ENCODE results near the gene IFNA2.
"Not testable (repeated sequence)": the region's sequence is repeated elsewhere in the genome, so short reads cannot be mapped to it uniquely, and the experiment has no call there.

Gene IFNA2

DNA sequence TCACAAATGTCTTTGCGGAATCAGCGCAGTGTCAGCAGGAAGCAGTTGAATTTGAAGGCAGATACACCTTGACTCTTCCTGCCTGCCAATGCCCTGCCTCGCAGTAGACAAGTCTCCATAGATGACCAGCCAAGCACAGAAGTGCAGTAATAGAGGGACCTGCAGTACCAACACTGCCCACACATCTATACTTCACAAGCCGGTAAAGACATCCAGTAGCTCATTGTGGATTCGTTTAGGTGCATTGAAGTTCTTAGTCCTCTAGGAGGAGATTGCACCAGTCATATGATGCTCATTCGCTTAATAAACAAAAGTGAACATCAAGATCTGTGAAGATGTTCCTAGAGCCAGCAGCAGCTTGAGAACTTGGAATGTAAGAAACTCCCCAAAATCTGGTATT is 7.1 kb upstream of the IFNA2 start:
- Histone ChIP-seq H2AFZ (ENCODE audit: low read depth, low read length) (no peak overlapping the region), H3K27me3 (ENCODE audit: insufficient read depth, low read length, poor library complexity) (peaks cover 42% of the 10 kb centered on the region), H4K20me1 (ENCODE audit: insufficient read depth, low read length) (no peaks in the 10 kb centered on the region), H3K9ac (ENCODE audit: low read depth, low read length) (no peak overlapping the region), H3K4me1 (ENCODE audit: insufficient read depth, low read length) (peaks cover 9% of the 10 kb centered on the region), H3K4me3 (ENCODE audit: low read depth in 1 of 2, low read length in 2 of 2) (no peak overlapping the region), H3K9me3 (ENCODE audit: insufficient read depth, low read length, severe bottlenecking) (no peaks in the 10 kb centered on the region), H3K79me2 (ENCODE audit: insufficient read depth, low read length) (no peaks in the 10 kb centered on the region), H3K27ac (ENCODE audit: low read length) (no peak overlapping the region), H3K36me3 (ENCODE audit: insufficient read depth, low read length) (no peaks in the 10 kb centered on the region), H3K4me2 (ENCODE audit: insufficient read depth, low read length) (no peak overlapping the region)
- ATAC-seq (ENCODE audit: insufficient read depth, low read depth) (peak; percentile 67; the same call in 2 of the 3 replicates), DNase-seq (no peak)
- TF ChIP-seq, protein P1, sequence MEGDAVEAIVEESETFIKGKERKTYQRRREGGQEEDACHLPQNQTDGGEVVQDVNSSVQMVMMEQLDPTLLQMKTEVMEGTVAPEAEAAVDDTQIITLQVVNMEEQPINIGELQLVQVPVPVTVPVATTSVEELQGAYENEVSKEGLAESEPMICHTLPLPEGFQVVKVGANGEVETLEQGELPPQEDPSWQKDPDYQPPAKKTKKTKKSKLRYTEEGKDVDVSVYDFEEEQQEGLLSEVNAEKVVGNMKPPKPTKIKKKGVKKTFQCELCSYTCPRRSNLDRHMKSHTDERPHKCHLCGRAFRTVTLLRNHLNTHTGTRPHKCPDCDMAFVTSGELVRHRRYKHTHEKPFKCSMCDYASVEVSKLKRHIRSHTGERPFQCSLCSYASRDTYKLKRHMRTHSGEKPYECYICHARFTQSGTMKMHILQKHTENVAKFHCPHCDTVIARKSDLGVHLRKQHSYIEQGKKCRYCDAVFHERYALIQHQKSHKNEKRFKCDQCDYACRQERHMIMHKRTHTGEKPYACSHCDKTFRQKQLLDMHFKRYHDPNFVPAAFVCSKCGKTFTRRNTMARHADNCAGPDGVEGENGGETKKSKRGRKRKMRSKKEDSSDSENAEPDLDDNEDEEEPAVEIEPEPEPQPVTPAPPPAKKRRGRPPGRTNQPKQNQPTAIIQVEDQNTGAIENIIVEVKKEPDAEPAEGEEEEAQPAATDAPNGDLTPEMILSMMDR (IDR thresholded peaks at IDR 0.05; ENCODE audit: borderline replicate concordance, extremely low read depth, low read length, poor library complexity, severe bottlenecking): peak; percentile 37
- TF ChIP-seq EZH2 (IDR thresholded peaks at IDR 0.05; ENCODE audit: borderline replicate concordance, low read depth, low read length, severe bottlenecking): no peak

DNA sequence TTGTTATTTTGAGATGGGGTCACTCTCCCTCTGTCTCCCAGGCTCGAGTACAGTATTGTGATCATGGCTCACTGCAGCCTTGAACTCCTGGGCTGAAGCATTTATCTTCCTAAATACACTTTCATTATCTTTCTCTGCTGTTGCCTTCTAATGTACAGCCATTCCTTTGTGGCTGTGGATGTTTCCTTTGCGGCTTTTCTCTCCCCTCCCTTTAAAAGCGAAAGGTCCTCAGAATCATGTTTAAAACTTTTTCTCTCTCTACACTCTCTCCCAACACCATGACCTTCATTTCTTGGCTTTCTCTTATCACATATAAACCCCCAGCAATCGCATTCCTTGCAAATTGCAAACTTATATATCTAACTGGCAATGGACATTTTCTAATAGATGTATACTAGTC is 1.6 kb downstream of the IFNA2 start:
- Histone ChIP-seq H3K4me1 (ENCODE audit: insufficient read depth, low read length) (no peaks in the 10 kb centered on the region; the same call in 1 of the 2 replicates), H3K4me3 (ENCODE audit: low read depth in 1 of 2, low read length in 2 of 2) (no peak overlapping the region), H3K27me3 (ENCODE audit: insufficient read depth, low read length, poor library complexity) (peaks cover 14% of the 10 kb centered on the region), H3K79me2 (ENCODE audit: insufficient read depth, low read length) (no peaks in the 10 kb centered on the region), H3K4me2 (ENCODE audit: insufficient read depth, low read length) (no peak overlapping the region), H3K36me3 (ENCODE audit: insufficient read depth, low read length) (no peaks in the 10 kb centered on the region), H2AFZ (ENCODE audit: low read depth, low read length) (no peak overlapping the region), H3K9me3 (ENCODE audit: insufficient read depth, low read length, severe bottlenecking) (no peaks in the 10 kb centered on the region), H3K27ac (ENCODE audit: low read length) (no peak overlapping the region), H3K9ac (ENCODE audit: low read depth, low read length) (no peak overlapping the region), H4K20me1 (ENCODE audit: insufficient read depth, low read length) (no peaks in the 10 kb centered on the region)
- ATAC-seq (ENCODE audit: insufficient read depth, low read depth) (peak; percentile 68), DNase-seq (peak; percentile 5)
- no peak for TF ChIP-seq EZH2 (IDR thresholded peaks at IDR 0.05; ENCODE audit: borderline replicate concordance, low read depth, low read length, severe bottlenecking)
- TF ChIP-seq, protein P1 (IDR thresholded peaks at IDR 0.05; ENCODE audit: borderline replicate concordance, extremely low read depth, low read length, poor library complexity, severe bottlenecking): no peak

DNA sequence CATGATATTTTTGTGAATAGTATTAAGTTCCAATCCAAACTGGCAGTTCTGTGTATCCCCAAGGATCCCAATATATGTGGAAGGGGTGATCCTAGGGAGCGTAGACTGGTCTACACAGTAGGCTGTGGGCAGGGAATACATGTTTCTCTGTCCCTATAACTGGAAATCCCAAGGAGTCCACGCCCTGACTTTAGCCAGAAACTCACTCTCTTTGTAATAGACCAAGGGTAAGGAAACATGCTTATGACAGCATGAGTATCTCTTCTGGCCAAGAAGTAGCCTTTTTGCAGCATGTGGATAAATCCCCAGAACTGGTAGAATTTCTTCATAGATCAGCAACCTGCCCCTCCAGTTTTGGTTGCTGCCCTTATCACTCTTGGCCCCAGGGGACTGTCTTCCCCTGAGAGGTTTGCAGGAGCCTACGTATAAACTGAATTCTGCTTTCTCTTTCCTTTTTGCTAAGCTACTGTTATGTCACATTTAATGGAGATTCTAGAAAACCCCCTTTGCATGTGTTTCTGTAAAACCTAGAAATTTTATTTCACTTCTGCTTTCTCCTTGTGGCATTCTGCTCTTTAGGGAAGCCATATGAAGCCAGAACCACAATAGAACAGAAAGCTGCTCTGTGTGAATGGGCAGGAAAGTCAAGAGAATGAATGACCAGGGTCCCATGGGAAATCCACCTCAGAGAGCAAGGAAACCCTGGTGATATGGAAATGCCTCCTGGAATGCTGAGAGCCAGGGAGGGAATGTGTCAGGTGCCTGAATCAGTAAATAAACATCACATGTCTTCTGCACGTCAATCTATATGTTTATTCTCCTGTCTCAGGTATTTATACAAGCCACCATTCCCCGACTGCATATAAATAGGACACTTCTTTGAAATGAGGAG is 3.5 kb downstream of the IFNA2 start:
- H2AFZ ChIP-seq (ENCODE audit: low read depth, low read length): no peak overlapping the region
- no peak overlapping the region for H3K4me2 ChIP-seq (ENCODE audit: insufficient read depth, low read length)
- no peaks in the 10 kb centered on the region for H3K9me3 ChIP-seq (ENCODE audit: insufficient read depth, low read length, severe bottlenecking)
- no peaks in the 10 kb centered on the region for H4K20me1 ChIP-seq (ENCODE audit: insufficient read depth, low read length)
- H3K4me1 ChIP-seq (ENCODE audit: insufficient read depth, low read length): no peaks in the 10 kb centered on the region; the same call in 1 of the 2 replicates
- no peak for TF ChIP-seq EZH2 (IDR thresholded peaks at IDR 0.05; ENCODE audit: borderline replicate concordance, low read depth, low read length, severe bottlenecking)
- TF ChIP-seq, protein P1 (IDR thresholded peaks at IDR 0.05; ENCODE audit: borderline replicate concordance, extremely low read depth, low read length, poor library complexity, severe bottlenecking): no peak
- H3K79me2 ChIP-seq (ENCODE audit: insufficient read depth, low read length): no peaks in the 10 kb centered on the region
- no peak overlapping the region for H3K4me3 ChIP-seq (ENCODE audit: low read depth in 1 of 2, low read length in 2 of 2)
- DNase-seq (peak; percentile 17), ATAC-seq (ENCODE audit: insufficient read depth, low read depth) (peak; percentile 66)
- H3K27me3 ChIP-seq (ENCODE audit: insufficient read depth, low read length, poor library complexity): peaks cover 15% of the 10 kb centered on the region
- no peak overlapping the region for H3K9ac ChIP-seq (ENCODE audit: low read depth, low read length)
- no peak overlapping the region for H3K27ac ChIP-seq (ENCODE audit: low read length)
- no peaks in the 10 kb centered on the region for H3K36me3 ChIP-seq (ENCODE audit: insufficient read depth, low read length)

DNA sequence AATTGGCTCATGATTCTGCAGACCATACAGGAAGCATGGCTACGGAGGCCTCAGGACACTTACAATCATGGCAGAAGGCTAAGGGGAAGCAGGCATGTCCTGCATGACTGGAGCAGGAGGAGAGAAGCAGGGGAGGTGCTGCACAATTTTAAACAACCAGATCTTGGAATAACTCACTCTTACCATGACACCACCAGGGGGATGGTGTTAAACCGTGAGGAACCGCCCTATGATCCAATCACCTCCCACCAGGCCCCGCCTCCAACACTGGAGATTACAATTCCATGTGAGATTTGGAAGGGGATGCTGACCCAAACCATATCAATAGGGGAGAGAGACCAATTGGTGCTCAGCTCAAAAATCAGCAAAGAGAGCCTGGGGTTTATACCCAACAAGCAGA is 13.7 kb downstream of the IFNA2 start:
- H3K4me2 ChIP-seq (ENCODE audit: insufficient read depth, low read length); H4K20me1 ChIP-seq (ENCODE audit: insufficient read depth, low read length); H3K4me1 ChIP-seq (ENCODE audit: insufficient read depth, low read length); H3K36me3 ChIP-seq (ENCODE audit: insufficient read depth, low read length); H3K9ac ChIP-seq (ENCODE audit: low read depth, low read length); DNase-seq; H3K9me3 ChIP-seq (ENCODE audit: insufficient read depth, low read length, severe bottlenecking); H3K27me3 ChIP-seq (ENCODE audit: insufficient read depth, low read length, poor library complexity); ATAC-seq (ENCODE audit: insufficient read depth, low read depth); H3K79me2 ChIP-seq (ENCODE audit: insufficient read depth, low read length); H3K4me3 ChIP-seq (ENCODE audit: low read depth in 1 of 2, low read length in 2 of 2); H3K27ac ChIP-seq (ENCODE audit: low read length); H2AFZ ChIP-seq (ENCODE audit: low read depth, low read length): not testable (repeated sequence)

Data from DND-41 (cell line).